HCT116 (cell line): ENCODE results near the gene MAP3K5. TPM values are rescaled to one million over a fixed set of nuclear protein-coding genes. Genes with fewer than 3 reads are reported as not detected.

Source experiments
- ATAC-seq: fragments of 200-7000 bp; cut with Tn5 transposase; 2 replicates; pipeline ENCODE4 v1.9.1; 2020; ENCODE audit warnings: mild to moderate bottlenecking, moderate library complexity
- BruUV-seq: library from RNA; stranded (reverse); fragments of 400-500 nt; replicated peaks from 2 replicates; lab custom pipeline; 2021; lab: Mats Ljungman, UMichigan
- CTCF ChIA-PET: fragments of 300-600 bp; sonication (Branson Sonifier 250); formaldehyde crosslinking; loops from one replicate; lab custom pipeline; 2021; ENCODE audit warnings: antibody characterized with exemption; lab: Charles Lee
- POLR2A ChIA-PET: fragments of 300-600, 350-600 bp; sonication (Branson Sonifier 250); formaldehyde crosslinking; loops from one replicate; lab custom pipeline; 2021; ENCODE audit warnings: antibody characterized with exemption; lab: Charles Lee
- RAD21 ChIA-PET, 2 experiments: fragments of 300-600 bp; sonication (Branson Sonifier 250); formaldehyde crosslinking; loops; one replicate each; lab custom pipeline; 2023; ENCODE audit warnings: low total read pairs in 2 of 2; ENCODE audit not compliant: uncharacterized antibody in 2 of 2, unreplicated experiment in 2 of 2, low non-redundant PET in 1 of 2; lab: Charles Lee
- DNase-seq: peaks from one replicate; pipeline ENCODE4 v3.0.0-alpha.2; 2010; ENCODE audit warnings: low read depth, low spot score
- H2AFZ ChIP-seq: fragments of 200-600 bp; shearing (Covaris generic), sonication (generic); 2 replicates; pipeline ENCODE4 v1.6.1; 2017; ENCODE audit warnings: low read depth, mixed run types, mixed read lengths, antibody characterized with exemption, low read length; ENCODE audit not compliant: poor library complexity, severe bottlenecking
- H3K27ac ChIP-seq: 2 replicates; pipeline ENCODE4 v1.5.1; 2012; ENCODE audit warnings: low read depth, low read length
- H3K27me3 ChIP-seq: fragments of 200-600 bp; sonication (generic); 2 replicates; pipeline ENCODE4 v1.6.1; 2016; ENCODE audit warnings: mixed run types, low read length, mixed read lengths; ENCODE audit not compliant: insufficient read depth
- H3K36me3 ChIP-seq, 2 experiments: fragments of 200-500 bp in 1 of 2; fragments of 200-600 bp in 1 of 2; sonication (Bioruptor generic) in 1 of 2; sonication (generic) in 1 of 2; 2 replicates each; pipeline versions ENCODE4 v1.5.1 to v1.6.1; 2014 to 2016; ENCODE audit warnings: low read length in 2 of 2, inconsistent platforms in 1 of 2, mixed read lengths in 1 of 2, mixed run types in 1 of 2; ENCODE audit not compliant: insufficient read depth in 2 of 2, control insufficient read depth in 1 of 2
- H3K4me1 ChIP-seq, 2 experiments: fragments of 200-600 bp in 1 of 2; sonication (generic) in 1 of 2; 2 replicates each; pipeline versions ENCODE4 v1.5.1 to v1.6.1; 2012 to 2017; ENCODE audit warnings: low read length in 2 of 2, inconsistent platforms in 1 of 2, mild to moderate bottlenecking in 1 of 2, mixed read lengths in 1 of 2, mixed run types in 1 of 2, moderate library complexity in 1 of 2; ENCODE audit not compliant: insufficient read depth in 2 of 2, control insufficient read depth in 1 of 2
- H3K4me2 ChIP-seq: fragments of 200-600 bp; sonication (generic); 2 replicates; pipeline ENCODE4 v1.6.1; 2017; ENCODE audit warnings: mixed run types, low read length, mixed read lengths
- H3K4me3 ChIP-seq, 2 experiments: fragments of 200-600 bp in 1 of 2; sonication (generic) in 1 of 2; replicated peaks in 1 of 2; 2 replicates each; pipeline ENCODE4 v1.5.1; 2011 to 2016; ENCODE audit warnings: low read length in 2 of 2, control low read depth in 1 of 2, low read depth in 1 of 2, mild to moderate bottlenecking in 1 of 2, mixed read lengths in 1 of 2, mixed run types in 1 of 2
- H3K79me2 ChIP-seq: fragments of 200-600 bp; sonication (generic); 2 replicates; pipeline ENCODE4 v1.6.1; 2017; ENCODE audit warnings: mild to moderate bottlenecking, mixed run types, low read length, moderate library complexity, mixed read lengths; ENCODE audit not compliant: insufficient read depth
- H3K9ac ChIP-seq: fragments of 200-600 bp; sonication (generic); 2 replicates; pipeline ENCODE4 v1.6.1; 2016; ENCODE audit warnings: low read length, mixed read lengths
- H3K9me2 ChIP-seq: fragments of 200-600 bp; sonication (generic), shearing (Covaris generic); 2 replicates; pipeline ENCODE4 v1.6.1; 2017; ENCODE audit warnings: mixed run types, mild to moderate bottlenecking, moderate library complexity; ENCODE audit not compliant: insufficient read depth
- H3K9me3 ChIP-seq, 2 experiments: fragments of 200-500 bp in 1 of 2; fragments of 200-600 bp in 1 of 2; sonication (Bioruptor generic) in 1 of 2; sonication (generic) in 1 of 2; 2 replicates each; pipeline ENCODE4 v1.6.1; 2014 to 2017; ENCODE audit warnings: low read length in 2 of 2, mixed read lengths in 2 of 2, inconsistent platforms in 1 of 2, low read depth in 1 of 2, mild to moderate bottlenecking in 1 of 2, mixed run types in 1 of 2, moderate library complexity in 1 of 2; ENCODE audit not compliant: control insufficient read depth in 1 of 2, insufficient read depth in 1 of 2
- H4K20me1 ChIP-seq: fragments of 200-600 bp; sonication (generic), shearing (Covaris generic); 2 replicates; pipeline ENCODE4 v1.6.1; 2017; ENCODE audit warnings: mixed run types, mild to moderate bottlenecking, moderate library complexity; ENCODE audit not compliant: insufficient read depth
- CBX3 ChIP-seq: IDR thresholded peaks from 2 replicates; pipeline ENCODE4 v1.6.1; 2012; ENCODE audit warnings: low read depth
- CEBPB ChIP-seq: IDR thresholded peaks from 2 replicates; pipeline ENCODE4 v1.6.1; 2012; ENCODE audit warnings: low read depth
- EGR1 ChIP-seq: IDR thresholded peaks from 2 replicates; pipeline ENCODE4 v1.6.1; 2012; ENCODE audit warnings: low read depth
- FOSL1 ChIP-seq: IDR thresholded peaks from 2 replicates; pipeline ENCODE4 v1.6.1; 2012; ENCODE audit warnings: low read depth
- JUND ChIP-seq: IDR thresholded peaks from 2 replicates; pipeline ENCODE4 v1.6.1; 2012
- POLR2AphosphoS5 ChIP-seq: IDR thresholded peaks from 2 replicates; pipeline ENCODE4 v1.6.1; 2011; ENCODE audit warnings: mild to moderate bottlenecking, low read depth, low read length, moderate library complexity
- SP1 ChIP-seq: IDR thresholded peaks from 2 replicates; pipeline ENCODE4 v1.6.1; 2012; ENCODE audit warnings: low read depth
- SRF ChIP-seq: IDR thresholded peaks from 2 replicates; pipeline ENCODE4 v1.6.1; 2012; ENCODE audit warnings: low read depth
- ZNF274 ChIP-seq: fragments of 200-500 bp; sonication (Bioruptor generic); IDR thresholded peaks from 2 replicates; pipeline ENCODE4 v1.6.1; 2014; ENCODE audit warnings: mild to moderate bottlenecking, low read depth, low read length, inconsistent platforms
- intact Hi-C: fragments of 100-400 bp; cut with micrococcal nuclease; formaldehyde crosslinking; loops from 2 replicates; pipeline ENCODE4 v1.10.0; 2022
- total RNA-seq: library from RNA; stranded (reverse); gene quantifications from one replicate; pipeline ENCODE4 v1.2.1, GENCODE V29; 2021; ENCODE audit not compliant: unreplicated experiment
- TF ChIP-seq, protein P1 (sequence below): IDR thresholded peaks from 2 replicates; pipeline ENCODE4 v1.6.1; 2012; ENCODE audit warnings: low read depth
- TF ChIP-seq, protein P2 (sequence below): IDR thresholded peaks from 2 replicates; pipeline ENCODE4 v1.6.1; 2012
- TF ChIP-seq, protein P3 (sequence below), 3 experiments: fragments of 200-600 bp in 1 of 3; sonication (generic) in 1 of 3; IDR thresholded peaks in 2 of 3; conservative IDR thresholded peaks in 1 of 3; 2 replicates each; pipeline ENCODE4 v1.5.1; 2012 to 2017; ENCODE audit warnings: low read depth in 2 of 3, low read length in 2 of 3, antibody characterized with exemption in 1 of 3, borderline replicate concordance in 1 of 3, control low read depth in 1 of 3, mild to moderate bottlenecking in 1 of 3, mixed read lengths in 1 of 3, mixed run types in 1 of 3, moderate library complexity in 1 of 3; ENCODE audit not compliant: insufficient read depth in 1 of 3
- TF ChIP-seq, protein P4 (sequence below): IDR thresholded peaks from 2 replicates; pipeline ENCODE4 v1.6.1; 2012

MAP3K5 gene
- total RNA-seq, 1 experiment from 2014 or later = 11.8 TPM

DNA sequence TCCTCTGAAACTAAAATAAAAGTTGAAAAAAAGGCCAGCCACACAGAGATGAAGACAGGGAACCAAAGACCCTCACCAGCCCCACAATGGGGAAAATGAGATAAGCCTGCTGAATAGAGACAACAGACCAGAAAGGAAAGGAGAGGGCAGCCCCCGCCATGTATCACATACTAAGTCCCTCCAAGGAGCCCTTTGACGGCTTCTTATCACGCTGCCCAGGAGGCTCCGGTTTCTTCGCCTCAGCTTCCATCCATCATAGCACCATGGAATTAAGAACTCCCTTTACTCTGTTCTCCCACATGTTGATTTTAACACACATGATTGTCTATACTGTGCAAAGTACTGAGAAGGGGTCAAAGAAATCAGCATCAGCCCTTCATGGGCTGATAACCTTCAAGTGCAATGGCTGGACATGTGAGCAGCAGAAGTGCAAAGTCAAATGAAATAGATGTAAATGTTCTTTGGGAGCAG, 54.9 kb downstream of the MAP3K5 start:
- no peak for TF ChIP-seq CEBPB
- no peak for TF ChIP-seq FOSL1
- TF ChIP-seq, protein P1, sequence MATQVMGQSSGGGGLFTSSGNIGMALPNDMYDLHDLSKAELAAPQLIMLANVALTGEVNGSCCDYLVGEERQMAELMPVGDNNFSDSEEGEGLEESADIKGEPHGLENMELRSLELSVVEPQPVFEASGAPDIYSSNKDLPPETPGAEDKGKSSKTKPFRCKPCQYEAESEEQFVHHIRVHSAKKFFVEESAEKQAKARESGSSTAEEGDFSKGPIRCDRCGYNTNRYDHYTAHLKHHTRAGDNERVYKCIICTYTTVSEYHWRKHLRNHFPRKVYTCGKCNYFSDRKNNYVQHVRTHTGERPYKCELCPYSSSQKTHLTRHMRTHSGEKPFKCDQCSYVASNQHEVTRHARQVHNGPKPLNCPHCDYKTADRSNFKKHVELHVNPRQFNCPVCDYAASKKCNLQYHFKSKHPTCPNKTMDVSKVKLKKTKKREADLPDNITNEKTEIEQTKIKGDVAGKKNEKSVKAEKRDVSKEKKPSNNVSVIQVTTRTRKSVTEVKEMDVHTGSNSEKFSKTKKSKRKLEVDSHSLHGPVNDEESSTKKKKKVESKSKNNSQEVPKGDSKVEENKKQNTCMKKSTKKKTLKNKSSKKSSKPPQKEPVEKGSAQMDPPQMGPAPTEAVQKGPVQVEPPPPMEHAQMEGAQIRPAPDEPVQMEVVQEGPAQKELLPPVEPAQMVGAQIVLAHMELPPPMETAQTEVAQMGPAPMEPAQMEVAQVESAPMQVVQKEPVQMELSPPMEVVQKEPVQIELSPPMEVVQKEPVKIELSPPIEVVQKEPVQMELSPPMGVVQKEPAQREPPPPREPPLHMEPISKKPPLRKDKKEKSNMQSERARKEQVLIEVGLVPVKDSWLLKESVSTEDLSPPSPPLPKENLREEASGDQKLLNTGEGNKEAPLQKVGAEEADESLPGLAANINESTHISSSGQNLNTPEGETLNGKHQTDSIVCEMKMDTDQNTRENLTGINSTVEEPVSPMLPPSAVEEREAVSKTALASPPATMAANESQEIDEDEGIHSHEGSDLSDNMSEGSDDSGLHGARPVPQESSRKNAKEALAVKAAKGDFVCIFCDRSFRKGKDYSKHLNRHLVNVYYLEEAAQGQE = no peak
- no peak for TF ChIP-seq SP1
- TF ChIP-seq JUND = no peak
- TF ChIP-seq, protein P2, sequence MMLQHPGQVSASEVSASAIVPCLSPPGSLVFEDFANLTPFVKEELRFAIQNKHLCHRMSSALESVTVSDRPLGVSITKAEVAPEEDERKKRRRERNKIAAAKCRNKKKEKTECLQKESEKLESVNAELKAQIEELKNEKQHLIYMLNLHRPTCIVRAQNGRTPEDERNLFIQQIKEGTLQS = no peak
- TF ChIP-seq ZNF274 = no peak
- no peak for TF ChIP-seq EGR1
- TF ChIP-seq, protein P3, sequence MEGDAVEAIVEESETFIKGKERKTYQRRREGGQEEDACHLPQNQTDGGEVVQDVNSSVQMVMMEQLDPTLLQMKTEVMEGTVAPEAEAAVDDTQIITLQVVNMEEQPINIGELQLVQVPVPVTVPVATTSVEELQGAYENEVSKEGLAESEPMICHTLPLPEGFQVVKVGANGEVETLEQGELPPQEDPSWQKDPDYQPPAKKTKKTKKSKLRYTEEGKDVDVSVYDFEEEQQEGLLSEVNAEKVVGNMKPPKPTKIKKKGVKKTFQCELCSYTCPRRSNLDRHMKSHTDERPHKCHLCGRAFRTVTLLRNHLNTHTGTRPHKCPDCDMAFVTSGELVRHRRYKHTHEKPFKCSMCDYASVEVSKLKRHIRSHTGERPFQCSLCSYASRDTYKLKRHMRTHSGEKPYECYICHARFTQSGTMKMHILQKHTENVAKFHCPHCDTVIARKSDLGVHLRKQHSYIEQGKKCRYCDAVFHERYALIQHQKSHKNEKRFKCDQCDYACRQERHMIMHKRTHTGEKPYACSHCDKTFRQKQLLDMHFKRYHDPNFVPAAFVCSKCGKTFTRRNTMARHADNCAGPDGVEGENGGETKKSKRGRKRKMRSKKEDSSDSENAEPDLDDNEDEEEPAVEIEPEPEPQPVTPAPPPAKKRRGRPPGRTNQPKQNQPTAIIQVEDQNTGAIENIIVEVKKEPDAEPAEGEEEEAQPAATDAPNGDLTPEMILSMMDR (IDR thresholded peaks at IDR 0.05 in 2 of 3, conservative IDR thresholded peaks at IDR 0.05 in 1 of 3; ENCODE audit: borderline replicate concordance in 1 of 3, insufficient read depth in 1 of 3, low read depth in 2 of 3, low read length in 2 of 3) = no peak
- no peak for TF ChIP-seq POLR2AphosphoS5
- TF ChIP-seq, protein P4, sequence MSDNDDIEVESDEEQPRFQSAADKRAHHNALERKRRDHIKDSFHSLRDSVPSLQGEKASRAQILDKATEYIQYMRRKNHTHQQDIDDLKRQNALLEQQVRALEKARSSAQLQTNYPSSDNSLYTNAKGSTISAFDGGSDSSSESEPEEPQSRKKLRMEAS = no peak
- TF ChIP-seq CBX3 = no peak
- no peak for TF ChIP-seq SRF
- no TSS peak for BruUV-seq

More for the DNA sequence above, 54.9 kb downstream of the MAP3K5 start:
- intact Hi-C loops = no loop called here
- H3K27ac ChIP-seq = no peak overlapping the region
- ATAC-seq (no peak), DNase-seq (no peak)
- no peaks in the 10 kb centered on the region for H3K4me1 ChIP-seq
- no peaks in the 10 kb centered on the region for H3K9me2 ChIP-seq
- no peak overlapping the region for H2AFZ ChIP-seq
- no peaks in the 10 kb centered on the region; the same call in 1 of the 2 replicates for H3K79me2 ChIP-seq
- ChIA-PET CTCF (no interaction called here), POLR2A (no interaction called here), RAD21 (no interaction called here)
- H4K20me1 ChIP-seq = no peaks in the 10 kb centered on the region
- H3K27me3 ChIP-seq = no peaks in the 10 kb centered on the region
- H3K9me3 ChIP-seq = no peaks in the 10 kb centered on the region
- H3K36me3 ChIP-seq = no peaks in the 10 kb centered on the region
- H3K9ac ChIP-seq = no peak overlapping the region
- H3K4me3 ChIP-seq = no peak overlapping the region
- no peak overlapping the region for H3K4me2 ChIP-seq
